MCF 10A (cell line): Measurements from ENCODE around the gene ANKRD13A. TPM values are rescaled to one million over a fixed set of nuclear protein-coding genes. Genes with fewer than 3 reads are reported as not detected.

Source experiments
- BruUV-seq: library from RNA; stranded (reverse); fragments of 400-500 nt; replicated peaks from 2 replicates; lab custom pipeline; 2021; lab: Mats Ljungman, UMichigan
- CTCF ChIA-PET: fragments of 300-600 bp; sonication (Branson Sonifier 250); formaldehyde crosslinking; extraction: SDS; loops from one replicate; lab custom pipeline; 2021; ENCODE audit warnings: antibody characterized with exemption, inconsistent platforms; lab: Yijun Ruan, JAX
- POLR2A ChIA-PET: fragments of 300-600, 350-650 bp; sonication (Branson Sonifier 250); formaldehyde crosslinking; extraction: SDS; loops from one replicate; lab custom pipeline; 2020; ENCODE audit warnings: antibody characterized with exemption, inconsistent platforms; lab: Yijun Ruan, JAX
- DNase-seq: peaks from one replicate; pipeline ENCODE4 v3.0.0-alpha.2; 2018; ENCODE audit not compliant: unreplicated experiment
- H3K27ac Mint-ChIP-seq: one replicate; pipeline ENCODE4 v1.8.0; 2022; ENCODE audit warnings: mild to moderate bottlenecking, low read depth, mixed read lengths; ENCODE audit not compliant: unreplicated experiment
- H3K27me3 Mint-ChIP-seq: one replicate; pipeline ENCODE4 v1.8.0; 2022; ENCODE audit warnings: mixed read lengths; ENCODE audit not compliant: insufficient read depth, unreplicated experiment
- H3K36me3 Mint-ChIP-seq: one replicate; pipeline ENCODE4 v1.8.0; 2022; ENCODE audit warnings: mild to moderate bottlenecking, moderate library complexity, mixed read lengths; ENCODE audit not compliant: insufficient read depth, unreplicated experiment
- H3K4me1 Mint-ChIP-seq: one replicate; pipeline ENCODE4 v1.8.0; 2022; ENCODE audit warnings: mixed read lengths; ENCODE audit not compliant: insufficient read depth, unreplicated experiment
- H3K4me3 Mint-ChIP-seq: one replicate; pipeline ENCODE4 v1.8.0; 2022; ENCODE audit warnings: mild to moderate bottlenecking, moderate library complexity, mixed read lengths; ENCODE audit not compliant: unreplicated experiment
- H3K9me3 Mint-ChIP-seq: one replicate; pipeline ENCODE4 v1.8.0; 2022; ENCODE audit warnings: mixed read lengths; ENCODE audit not compliant: unreplicated experiment
- CTCF ChIP-seq: fragments of 200-600 bp; IDR thresholded peaks from one replicate; pipeline ENCODE4 v1.8.0; 2022; ENCODE audit warnings: antibody characterized with exemption, mild to moderate bottlenecking; ENCODE audit not compliant: unreplicated experiment
- intact Hi-C: fragments of 100-400 bp; cut with micrococcal nuclease; formaldehyde crosslinking; loops from 2 replicates; pipeline ENCODE4 v1.14.1; 2022
- total RNA-seq: library from RNA; stranded (reverse); gene quantifications from 2 replicates; pipeline ENCODE4 v1.2.3, GENCODE V29; 2022

ANKRD13A gene
- total RNA-seq, 1 experiment from 2014 or later, result 32.5 TPM

GRCh38 chr12:109951751-109952150 is 47.5 kb upstream of the ANKRD13A start:
- CTCF ChIA-PET, result interaction anchor here (0.8 to 1.0 kb wide), 2 partner anchors 106 to 107 kb away, joined by 3 read pairs; no protein-coding TSS in a partner anchor
- H3K4me3 Mint-ChIP-seq, result peak overlapping the region; percentile 5
- intact Hi-C loops, result loop anchor here (5.0 kb wide), 1 partner anchor 86 kb away; no protein-coding TSS in a partner anchor
- H3K4me1 Mint-ChIP-seq, result peaks cover 21% of the 10 kb centered on the region
- peak; percentile 67 for DNase-seq
- peaks cover 75% of the 10 kb centered on the region for H3K36me3 Mint-ChIP-seq
- H3K27me3 Mint-ChIP-seq, result no peaks in the 10 kb centered on the region
- BruUV-seq, result no TSS peak
- POLR2A ChIA-PET, result interaction anchor here (1.9 kb wide), 1 partner anchor 31 kb away, joined by 4 read pairs; no protein-coding TSS in a partner anchor
- H3K27ac Mint-ChIP-seq, result peak overlapping the region; percentile 24
- no peak for TF ChIP-seq CTCF
- no peaks in the 10 kb centered on the region for H3K9me3 Mint-ChIP-seq

GRCh38 chr12:109952160-109952858 is 46.9 kb upstream of the ANKRD13A start:
- DNase-seq, result no peak
- CTCF ChIA-PET, result interaction anchor here (0.5 to 1.0 kb wide), 2 partner anchors 24 to 804 kb away, joined by 3 read pairs; no protein-coding TSS in a partner anchor
- intact Hi-C loops, result loop anchor here (5.0 kb wide), 1 partner anchor 85 kb away; no protein-coding TSS in a partner anchor

GRCh38 chr12:109952873-109953272 is 46.4 kb upstream of the ANKRD13A start:
- CTCF ChIA-PET, result interaction anchor here (0.5 to 1.0 kb wide), 2 partner anchors 25 to 803 kb away, joined by 3 read pairs; no protein-coding TSS in a partner anchor
- peak overlapping the region; percentile 24 for H3K27ac Mint-ChIP-seq
- no peak overlapping the region for H3K4me3 Mint-ChIP-seq
- no peak for TF ChIP-seq CTCF
- intact Hi-C loops, result loop anchor here (5.0 kb wide), 1 partner anchor 84 kb away; no protein-coding TSS in a partner anchor
- H3K9me3 Mint-ChIP-seq, result no peaks in the 10 kb centered on the region
- BruUV-seq, result no TSS peak
- H3K4me1 Mint-ChIP-seq, result peaks cover 21% of the 10 kb centered on the region
- DNase-seq, result no peak
- H3K27me3 Mint-ChIP-seq, result no peaks in the 10 kb centered on the region
- peaks cover 65% of the 10 kb centered on the region for H3K36me3 Mint-ChIP-seq
- POLR2A ChIA-PET, result interaction anchor here (0.7 kb wide), 1 partner anchor 12 kb away, joined by 3 read pairs; no protein-coding TSS in a partner anchor

More at GRCh38 chr12:109952160-109952858, 46.9 kb upstream of the ANKRD13A start:
- POLR2A ChIA-PET, result interaction anchor here (0.7 to 1.9 kb wide), 2 partner anchors 13 to 31 kb away, joined by 3 to 4 read pairs; no protein-coding TSS in a partner anchor
- Mint-ChIP-seq H3K27ac (peak overlapping the region; percentile 24), H3K4me3 (no peak overlapping the region), H3K27me3 (no peaks in the 10 kb centered on the region), H3K9me3 (no peaks in the 10 kb centered on the region), H3K36me3 (peaks cover 69% of the 10 kb centered on the region), H3K4me1 (peaks cover 21% of the 10 kb centered on the region)
- BruUV-seq, result no TSS peak
- no peak for TF ChIP-seq CTCF

GRCh38 chr12:109953656-109954055 is 45.6 kb upstream of the ANKRD13A start:
- ChIA-PET POLR2A (no interaction called here), CTCF (no interaction called here)
- Mint-ChIP-seq H3K4me1 (peaks cover 21% of the 10 kb centered on the region), H3K27ac (peak overlapping the region; percentile 24), H3K36me3 (peaks cover 66% of the 10 kb centered on the region), H3K27me3 (no peaks in the 10 kb centered on the region), H3K4me3 (no peak overlapping the region), H3K9me3 (no peaks in the 10 kb centered on the region)
- no TSS peak for BruUV-seq
- intact Hi-C loops, result loop anchor here (5.0 kb wide), 1 partner anchor 84 kb away; no protein-coding TSS in a partner anchor
- no peak for TF ChIP-seq CTCF
- DNase-seq, result no peak
